Suprapubic skin (tissue), 3 donors: ENCODE results near the gene SLC51B.

ENCODE experiments used
- CTCF ChIP-seq, 2 donors: fragments of 200-600 bp in 1 of 2; fragments of 450-650 bp in 1 of 2; sonication (generic) in 1 of 2; IDR thresholded peaks; one replicate each; pipeline ENCODE4 v1.5.1; 2016 to 2019; ENCODE audit warnings: antibody characterized with exemption in 2 of 2, mild to moderate bottlenecking in 1 of 2, moderate library complexity in 1 of 2
- POLR2AphosphoS5 ChIP-seq, 3 donors: sonication (generic); formaldehyde crosslinking; IDR thresholded peaks; one replicate each; pipeline ENCODE4 v1.6.1; 2017; ENCODE audit warnings: antibody characterized with exemption in 3 of 3

- TF ChIP-seq POLR2AphosphoS5 (IDR thresholded peaks at IDR 0.05) (no peak), CTCF (IDR thresholded peaks at IDR 0.05) (no peak)
Observed at GRCh38 chr15:65041787-65042186, 3.4 kb upstream of the SLC51B start.
